GM23338 (cell line): Measurements from ENCODE around the gene HLCS. TPM values are rescaled to one million over a fixed set of nuclear protein-coding genes. Genes with fewer than 3 reads are reported as not detected.

Experiments
- ATAC-seq: fragments of 200-7000 bp; cut with Tn5 transposase; 3 replicates; pipeline ENCODE4 v1.9.1; 2020
- DNase-seq: peaks from one replicate; pipeline ENCODE4 v3.0.0-alpha.2; 2015; ENCODE audit warnings: low spot score
- H2AFZ ChIP-seq: fragments of 200-600 bp; sonication (generic); 2 replicates; pipeline ENCODE4 v1.8.0; 2016; ENCODE audit warnings: antibody characterized with exemption, mild to moderate bottlenecking, moderate library complexity
- H3F3A ChIP-seq: fragments of 200-600 bp; sonication (generic); replicated peaks from 2 replicates; pipeline ENCODE4 v1.8.0; 2017; ENCODE audit warnings: antibody characterized with exemption, mixed run types, low read depth
- H3K27ac ChIP-seq: fragments of 200-600 bp; sonication (generic); 2 replicates; pipeline ENCODE4 v1.6.1; 2016; ENCODE audit warnings: low read depth
- H3K27me3 ChIP-seq: fragments of 200-600 bp; sonication (generic); 2 replicates; pipeline ENCODE4 v1.8.0; 2016; ENCODE audit warnings: mild to moderate bottlenecking, mixed run types, moderate library complexity; ENCODE audit not compliant: insufficient read depth
- H3K36me3 ChIP-seq: fragments of 200-600 bp; sonication (generic); 2 replicates; pipeline ENCODE4 v1.8.0; 2016; ENCODE audit warnings: mild to moderate bottlenecking; ENCODE audit not compliant: insufficient read depth
- H3K4me1 ChIP-seq: fragments of 200-600 bp; sonication (generic); 2 replicates; pipeline ENCODE4 v1.8.0; 2016; ENCODE audit warnings: mild to moderate bottlenecking, moderate library complexity; ENCODE audit not compliant: insufficient read depth
- H3K4me2 ChIP-seq: fragments of 200-600 bp; sonication (generic); 2 replicates; pipeline ENCODE4 v1.7.1; 2017; ENCODE audit warnings: mixed run types
- H3K4me3 ChIP-seq: fragments of 200-600 bp; sonication (generic); 2 replicates; pipeline ENCODE4 v1.6.1; 2016; ENCODE audit warnings: mixed run types
- H3K79me2 ChIP-seq: fragments of 200-600 bp; sonication (generic); replicated peaks from 2 replicates; pipeline ENCODE4 v1.8.0; 2017; ENCODE audit warnings: mild to moderate bottlenecking; ENCODE audit not compliant: insufficient read depth
- H3K9me2 ChIP-seq: fragments of 200-600 bp; sonication (generic); 2 replicates; pipeline ENCODE4 v1.8.0; 2017; ENCODE audit not compliant: insufficient read depth
- H4K20me1 ChIP-seq: fragments of 200-600 bp; sonication (generic); replicated peaks from 2 replicates; pipeline ENCODE4 v1.8.0; 2017; ENCODE audit warnings: mild to moderate bottlenecking; ENCODE audit not compliant: insufficient read depth
- H3K27ac Mint-ChIP-seq: 2 replicates; pipeline ENCODE4 v1.8.0; 2020; ENCODE audit warnings: inconsistent platforms, mild to moderate bottlenecking, moderate library complexity, mixed read lengths
- H3K27me3 Mint-ChIP-seq: 3 replicates; pipeline ENCODE4 v1.8.0; 2022; ENCODE audit warnings: low read depth, mild to moderate bottlenecking, moderate library complexity, mixed read lengths, inconsistent platforms; ENCODE audit not compliant: insufficient read depth, poor library complexity
- H3K36me3 Mint-ChIP-seq: 3 replicates; pipeline ENCODE4 v1.8.0; 2021; ENCODE audit warnings: low read depth, mild to moderate bottlenecking, inconsistent platforms, moderate library complexity, mixed read lengths
- H3K4me1 Mint-ChIP-seq: 3 replicates; pipeline ENCODE4 v1.8.0; 2020; ENCODE audit warnings: mild to moderate bottlenecking, inconsistent platforms, mixed read lengths
- H3K4me3 Mint-ChIP-seq: 3 replicates; pipeline ENCODE4 v1.8.0; 2021; ENCODE audit warnings: moderate library complexity, mild to moderate bottlenecking, inconsistent platforms, mixed read lengths
- H3K9me3 Mint-ChIP-seq: 3 replicates; pipeline ENCODE4 v1.8.0; 2020; ENCODE audit warnings: moderate library complexity, mild to moderate bottlenecking, inconsistent platforms, mixed read lengths
- CREB1 ChIP-seq: fragments of 250-450 bp; sonication (Bioruptor Pico); IDR thresholded peaks from 2 replicates; pipeline ENCODE4 v1.5.0; 2020; ENCODE audit warnings: low read depth, mild to moderate bottlenecking, moderate library complexity
- EZH2 ChIP-seq: fragments of 200-600 bp; sonication (generic); IDR thresholded peaks from one replicate; pipeline ENCODE4 v1.8.0; 2017; ENCODE audit warnings: antibody characterized with exemption, mild to moderate bottlenecking, low read depth; ENCODE audit not compliant: unreplicated experiment
- EZH2phosphoT487 ChIP-seq: fragments of 200-600 bp; sonication (generic); IDR thresholded peaks from one replicate; pipeline ENCODE4 v1.8.1; 2018; ENCODE audit warnings: antibody characterized with exemption; ENCODE audit not compliant: unreplicated experiment
- JUNB ChIP-seq: IDR thresholded peaks from one replicate; pipeline ENCODE4 v1.6.1; 2016; ENCODE audit warnings: antibody characterized with exemption; ENCODE audit not compliant: unreplicated experiment
- NANOG ChIP-seq: IDR thresholded peaks from 2 replicates; pipeline ENCODE4 v1.6.1; 2016; ENCODE audit warnings: antibody characterized with exemption, borderline replicate concordance
- POLR2AphosphoS5 ChIP-seq: IDR thresholded peaks from 2 replicates; pipeline ENCODE4 v1.6.1; 2016; ENCODE audit warnings: antibody characterized with exemption, low read depth
- STAT1 ChIP-seq: IDR thresholded peaks from one replicate; pipeline ENCODE4 v1.6.1; 2016; ENCODE audit warnings: antibody characterized with exemption; ENCODE audit not compliant: unreplicated experiment
- ZNF114 ChIP-seq: fragments of 250-450 bp; sonication (Bioruptor Pico); IDR thresholded peaks from 2 replicates; pipeline ENCODE4 v1.5.0; 2020; ENCODE audit warnings: mild to moderate bottlenecking, moderate library complexity
- ZNF331 ChIP-seq: fragments of 250-450 bp; sonication (Bioruptor Pico); IDR thresholded peaks from 2 replicates; pipeline ENCODE4 v1.5.0; 2020; ENCODE audit warnings: low read depth, mild to moderate bottlenecking, moderate library complexity
- polyA plus RNA-seq: library from polyadenylated mRNA; unstranded; fragments of >200 nt; fragmentation: Nextera tagmentation; extraction: Ambion mirVana; gene quantifications from 2 replicates; pipeline ENCODE4 v1.2.1, GENCODE V29; 2016
- total RNA-seq: library from RNA; depleted of rRNA; stranded (reverse); fragments of >200 nt; shearing (Covaris generic); gene quantifications from 2 replicates; pipeline ENCODE4 v1.2.3, GENCODE V29; 2014
- TF ChIP-seq, protein P1 (sequence below): fragments of 250-450 bp; sonication (Bioruptor Pico); IDR thresholded peaks from 2 replicates; pipeline ENCODE4 v1.5.0; 2020; ENCODE audit warnings: mild to moderate bottlenecking, moderate library complexity
- TF ChIP-seq, protein P2 (sequence below): IDR thresholded peaks from one replicate; pipeline ENCODE4 v1.6.1; 2018; ENCODE audit warnings: antibody characterized with exemption; ENCODE audit not compliant: unreplicated experiment
- TF ChIP-seq, protein P3 (sequence below), 2 experiments: fragments of 200-600 bp in 1 of 2; sonication (generic) in 1 of 2; conservative IDR thresholded peaks; 2 replicates each; pipeline versions ENCODE4 v1.5.1 to v1.6.1; 2016 to 2017; ENCODE audit warnings: antibody characterized with exemption in 2 of 2, low read depth in 2 of 2, mild to moderate bottlenecking in 2 of 2, moderate library complexity in 1 of 2
- TF ChIP-seq, protein P4 (sequence below): IDR thresholded peaks from 2 replicates; pipeline ENCODE4 v1.6.1; 2016; ENCODE audit warnings: antibody characterized with exemption

The HLCS gene
- total and polyA plus RNA-seq, 2 experiments from 2014 or later, result 6.1 to 14.7 TPM

DNA sequence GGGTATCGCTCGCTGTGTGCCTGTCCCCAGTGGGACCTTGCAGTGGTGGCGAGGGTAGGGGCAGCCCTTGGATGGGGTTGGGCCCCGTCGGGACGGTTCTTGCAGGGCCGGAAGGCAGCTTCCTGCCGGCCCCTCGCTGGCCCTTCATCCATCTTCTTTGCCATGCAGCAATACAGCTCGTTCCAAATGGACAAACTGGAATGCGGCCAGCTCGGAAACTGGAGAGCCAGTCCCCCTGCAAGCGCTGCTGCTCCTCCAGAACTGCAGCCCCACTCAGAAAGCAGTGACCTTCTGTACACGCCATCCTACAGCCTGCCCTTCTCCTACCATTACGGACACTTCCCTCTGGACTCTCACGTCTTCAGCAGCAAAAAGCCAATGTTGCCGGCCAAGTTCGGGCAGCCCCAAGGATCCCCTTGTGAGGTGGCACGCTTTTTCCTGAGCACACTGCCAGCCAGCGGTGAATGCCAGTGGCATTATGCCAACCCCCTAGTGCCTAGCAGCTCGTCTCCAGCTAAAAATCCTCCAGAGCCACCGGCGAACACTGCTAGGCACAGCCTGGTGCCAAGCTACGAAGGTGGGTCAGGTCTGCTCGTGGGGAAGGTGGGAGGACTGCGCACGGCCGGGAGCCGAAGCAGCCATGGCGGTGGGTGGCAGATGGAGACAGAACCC, 221.8 kb downstream of the HLCS start:
- TF ChIP-seq ZNF114 (CRISPR knock-in tag) (no peak), EZH2 (no peak), CREB1 (CRISPR knock-in tag) (no peak), POLR2AphosphoS5 (no peak), ZNF331 (CRISPR knock-in tag) (no peak), JUNB (no peak), STAT1 (no peak), NANOG (no peak), EZH2phosphoT487 (no peak)
- TF ChIP-seq, protein P1, sequence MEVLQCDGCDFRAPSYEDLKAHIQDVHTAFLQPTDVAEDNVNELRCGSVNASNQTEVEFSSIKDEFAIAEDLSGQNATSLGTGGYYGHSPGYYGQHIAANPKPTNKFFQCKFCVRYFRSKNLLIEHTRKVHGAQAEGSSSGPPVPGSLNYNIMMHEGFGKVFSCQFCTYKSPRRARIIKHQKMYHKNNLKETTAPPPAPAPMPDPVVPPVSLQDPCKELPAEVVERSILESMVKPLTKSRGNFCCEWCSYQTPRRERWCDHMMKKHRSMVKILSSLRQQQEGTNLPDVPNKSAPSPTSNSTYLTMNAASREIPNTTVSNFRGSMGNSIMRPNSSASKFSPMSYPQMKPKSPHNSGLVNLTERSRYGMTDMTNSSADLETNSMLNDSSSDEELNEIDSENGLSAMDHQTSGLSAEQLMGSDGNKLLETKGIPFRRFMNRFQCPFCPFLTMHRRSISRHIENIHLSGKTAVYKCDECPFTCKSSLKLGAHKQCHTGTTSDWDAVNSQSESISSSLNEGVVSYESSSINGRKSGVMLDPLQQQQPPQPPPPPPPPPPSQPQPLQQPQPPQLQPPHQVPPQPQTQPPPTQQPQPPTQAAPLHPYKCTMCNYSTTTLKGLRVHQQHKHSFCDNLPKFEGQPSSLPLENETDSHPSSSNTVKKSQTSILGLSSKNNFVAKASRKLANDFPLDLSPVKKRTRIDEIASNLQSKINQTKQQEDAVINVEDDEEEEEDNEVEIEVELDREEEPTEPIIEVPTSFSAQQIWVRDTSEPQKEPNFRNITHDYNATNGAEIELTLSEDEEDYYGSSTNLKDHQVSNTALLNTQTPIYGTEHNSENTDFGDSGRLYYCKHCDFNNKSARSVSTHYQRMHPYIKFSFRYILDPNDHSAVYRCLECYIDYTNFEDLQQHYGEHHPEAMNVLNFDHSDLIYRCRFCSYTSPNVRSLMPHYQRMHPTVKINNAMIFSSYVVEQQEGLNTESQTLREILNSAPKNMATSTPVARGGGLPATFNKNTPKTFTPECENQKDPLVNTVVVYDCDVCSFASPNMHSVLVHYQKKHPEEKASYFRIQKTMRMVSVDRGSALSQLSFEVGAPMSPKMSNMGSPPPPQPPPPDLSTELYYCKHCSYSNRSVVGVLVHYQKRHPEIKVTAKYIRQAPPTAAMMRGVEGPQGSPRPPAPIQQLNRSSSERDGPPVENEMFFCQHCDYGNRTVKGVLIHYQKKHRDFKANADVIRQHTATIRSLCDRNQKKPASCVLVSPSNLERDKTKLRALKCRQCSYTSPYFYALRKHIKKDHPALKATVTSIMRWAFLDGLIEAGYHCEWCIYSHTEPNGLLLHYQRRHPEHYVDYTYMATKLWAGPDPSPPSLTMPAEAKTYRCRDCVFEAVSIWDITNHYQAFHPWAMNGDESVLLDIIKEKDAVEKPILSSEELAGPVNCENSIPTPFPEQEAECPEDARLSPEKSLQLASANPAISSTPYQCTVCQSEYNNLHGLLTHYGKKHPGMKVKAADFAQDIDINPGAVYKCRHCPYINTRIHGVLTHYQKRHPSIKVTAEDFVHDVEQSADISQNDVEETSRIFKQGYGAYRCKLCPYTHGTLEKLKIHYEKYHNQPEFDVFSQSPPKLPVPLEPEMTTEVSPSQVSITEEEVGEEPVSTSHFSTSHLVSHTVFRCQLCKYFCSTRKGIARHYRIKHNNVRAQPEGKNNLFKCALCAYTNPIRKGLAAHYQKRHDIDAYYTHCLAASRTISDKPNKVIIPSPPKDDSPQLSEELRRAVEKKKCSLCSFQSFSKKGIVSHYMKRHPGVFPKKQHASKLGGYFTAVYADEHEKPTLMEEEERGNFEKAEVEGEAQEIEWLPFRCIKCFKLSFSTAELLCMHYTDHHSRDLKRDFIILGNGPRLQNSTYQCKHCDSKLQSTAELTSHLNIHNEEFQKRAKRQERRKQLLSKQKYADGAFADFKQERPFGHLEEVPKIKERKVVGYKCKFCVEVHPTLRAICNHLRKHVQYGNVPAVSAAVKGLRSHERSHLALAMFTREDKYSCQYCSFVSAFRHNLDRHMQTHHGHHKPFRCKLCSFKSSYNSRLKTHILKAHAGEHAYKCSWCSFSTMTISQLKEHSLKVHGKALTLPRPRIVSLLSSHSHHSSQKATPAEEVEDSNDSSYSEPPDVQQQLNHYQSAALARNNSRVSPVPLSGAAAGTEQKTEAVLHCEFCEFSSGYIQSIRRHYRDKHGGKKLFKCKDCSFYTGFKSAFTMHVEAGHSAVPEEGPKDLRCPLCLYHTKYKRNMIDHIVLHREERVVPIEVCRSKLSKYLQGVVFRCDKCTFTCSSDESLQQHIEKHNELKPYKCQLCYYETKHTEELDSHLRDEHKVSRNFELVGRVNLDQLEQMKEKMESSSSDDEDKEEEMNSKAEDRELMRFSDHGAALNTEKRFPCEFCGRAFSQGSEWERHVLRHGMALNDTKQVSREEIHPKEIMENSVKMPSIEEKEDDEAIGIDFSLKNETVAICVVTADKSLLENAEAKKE (CRISPR knock-in tag), result no peak
- TF ChIP-seq, protein P2, sequence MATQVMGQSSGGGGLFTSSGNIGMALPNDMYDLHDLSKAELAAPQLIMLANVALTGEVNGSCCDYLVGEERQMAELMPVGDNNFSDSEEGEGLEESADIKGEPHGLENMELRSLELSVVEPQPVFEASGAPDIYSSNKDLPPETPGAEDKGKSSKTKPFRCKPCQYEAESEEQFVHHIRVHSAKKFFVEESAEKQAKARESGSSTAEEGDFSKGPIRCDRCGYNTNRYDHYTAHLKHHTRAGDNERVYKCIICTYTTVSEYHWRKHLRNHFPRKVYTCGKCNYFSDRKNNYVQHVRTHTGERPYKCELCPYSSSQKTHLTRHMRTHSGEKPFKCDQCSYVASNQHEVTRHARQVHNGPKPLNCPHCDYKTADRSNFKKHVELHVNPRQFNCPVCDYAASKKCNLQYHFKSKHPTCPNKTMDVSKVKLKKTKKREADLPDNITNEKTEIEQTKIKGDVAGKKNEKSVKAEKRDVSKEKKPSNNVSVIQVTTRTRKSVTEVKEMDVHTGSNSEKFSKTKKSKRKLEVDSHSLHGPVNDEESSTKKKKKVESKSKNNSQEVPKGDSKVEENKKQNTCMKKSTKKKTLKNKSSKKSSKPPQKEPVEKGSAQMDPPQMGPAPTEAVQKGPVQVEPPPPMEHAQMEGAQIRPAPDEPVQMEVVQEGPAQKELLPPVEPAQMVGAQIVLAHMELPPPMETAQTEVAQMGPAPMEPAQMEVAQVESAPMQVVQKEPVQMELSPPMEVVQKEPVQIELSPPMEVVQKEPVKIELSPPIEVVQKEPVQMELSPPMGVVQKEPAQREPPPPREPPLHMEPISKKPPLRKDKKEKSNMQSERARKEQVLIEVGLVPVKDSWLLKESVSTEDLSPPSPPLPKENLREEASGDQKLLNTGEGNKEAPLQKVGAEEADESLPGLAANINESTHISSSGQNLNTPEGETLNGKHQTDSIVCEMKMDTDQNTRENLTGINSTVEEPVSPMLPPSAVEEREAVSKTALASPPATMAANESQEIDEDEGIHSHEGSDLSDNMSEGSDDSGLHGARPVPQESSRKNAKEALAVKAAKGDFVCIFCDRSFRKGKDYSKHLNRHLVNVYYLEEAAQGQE, result no peak
- TF ChIP-seq, protein P3, sequence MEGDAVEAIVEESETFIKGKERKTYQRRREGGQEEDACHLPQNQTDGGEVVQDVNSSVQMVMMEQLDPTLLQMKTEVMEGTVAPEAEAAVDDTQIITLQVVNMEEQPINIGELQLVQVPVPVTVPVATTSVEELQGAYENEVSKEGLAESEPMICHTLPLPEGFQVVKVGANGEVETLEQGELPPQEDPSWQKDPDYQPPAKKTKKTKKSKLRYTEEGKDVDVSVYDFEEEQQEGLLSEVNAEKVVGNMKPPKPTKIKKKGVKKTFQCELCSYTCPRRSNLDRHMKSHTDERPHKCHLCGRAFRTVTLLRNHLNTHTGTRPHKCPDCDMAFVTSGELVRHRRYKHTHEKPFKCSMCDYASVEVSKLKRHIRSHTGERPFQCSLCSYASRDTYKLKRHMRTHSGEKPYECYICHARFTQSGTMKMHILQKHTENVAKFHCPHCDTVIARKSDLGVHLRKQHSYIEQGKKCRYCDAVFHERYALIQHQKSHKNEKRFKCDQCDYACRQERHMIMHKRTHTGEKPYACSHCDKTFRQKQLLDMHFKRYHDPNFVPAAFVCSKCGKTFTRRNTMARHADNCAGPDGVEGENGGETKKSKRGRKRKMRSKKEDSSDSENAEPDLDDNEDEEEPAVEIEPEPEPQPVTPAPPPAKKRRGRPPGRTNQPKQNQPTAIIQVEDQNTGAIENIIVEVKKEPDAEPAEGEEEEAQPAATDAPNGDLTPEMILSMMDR (conservative IDR thresholded peaks at IDR 0.05; ENCODE audit: low read depth in 2 of 2), result no peak
- TF ChIP-seq, protein P4, sequence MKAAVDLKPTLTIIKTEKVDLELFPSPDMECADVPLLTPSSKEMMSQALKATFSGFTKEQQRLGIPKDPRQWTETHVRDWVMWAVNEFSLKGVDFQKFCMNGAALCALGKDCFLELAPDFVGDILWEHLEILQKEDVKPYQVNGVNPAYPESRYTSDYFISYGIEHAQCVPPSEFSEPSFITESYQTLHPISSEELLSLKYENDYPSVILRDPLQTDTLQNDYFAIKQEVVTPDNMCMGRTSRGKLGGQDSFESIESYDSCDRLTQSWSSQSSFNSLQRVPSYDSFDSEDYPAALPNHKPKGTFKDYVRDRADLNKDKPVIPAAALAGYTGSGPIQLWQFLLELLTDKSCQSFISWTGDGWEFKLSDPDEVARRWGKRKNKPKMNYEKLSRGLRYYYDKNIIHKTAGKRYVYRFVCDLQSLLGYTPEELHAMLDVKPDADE, result no peak
- H4K20me1 ChIP-seq, result no peaks in the 10 kb centered on the region
- H3K36me3 ChIP-seq, result no peaks in the 10 kb centered on the region
- DNase-seq (no peak), ATAC-seq (no peak)
- no peaks in the 10 kb centered on the region for H3K9me2 ChIP-seq
- H3K4me3 ChIP-seq, result no peak overlapping the region
- Mint-ChIP-seq H3K27me3 (peaks cover 43% of the 10 kb centered on the region), H3K4me3 (no peak overlapping the region), H3K27ac (0 out of 2 replicates have a peak overlapping the region, but pooled peaks have one; percentile 28), H3K4me1 (peaks cover 24% of the 10 kb centered on the region), H3K36me3 (no peaks in the 10 kb centered on the region; the same call in 2 of the 3 replicates), H3K9me3 (no peaks in the 10 kb centered on the region; the same call in 2 of the 3 replicates)
- no peak overlapping the region for H3K27ac ChIP-seq
- no peaks in the 10 kb centered on the region for H3K79me2 ChIP-seq
- H2AFZ ChIP-seq, result no peak overlapping the region
- no peaks in the 10 kb centered on the region for H3F3A ChIP-seq
- no peak overlapping the region for H3K4me2 ChIP-seq
- peaks cover 28% of the 10 kb centered on the region for H3K27me3 ChIP-seq
- peaks cover 15% of the 10 kb centered on the region for H3K4me1 ChIP-seq
